Measurements from ENCODE around the gene S100A7A. TPM values are rescaled to one million over a fixed set of nuclear protein-coding genes. Genes with fewer than 3 reads are reported as not detected.

Gene S100A7A
- total RNA-seq, 1 experiment from 2014 or later = not detected

GRCh38 chr1:153392258-153392657 lies 24.1 kb upstream of the S100A7A start:
- DNase-seq (ENCODE audit: low read depth, low spot score) = no peak
- in situ Hi-C loops (cut with HindIII; ENCODE audit: low pct_unique_long_range_greater_than_20kb, low sequenced_read_pairs) = no loop called here

- DNase-seq (ENCODE audit: low read depth, low spot score) = no peak
- in situ Hi-C loops (cut with HindIII; ENCODE audit: low pct_unique_long_range_greater_than_20kb, low sequenced_read_pairs) = no loop called here
Measured at GRCh38 chr1:153392822-153393221, 23.5 kb upstream of the S100A7A start.

- in situ Hi-C loops (cut with HindIII; ENCODE audit: low pct_unique_long_range_greater_than_20kb, low sequenced_read_pairs) = no loop called here
- peak; percentile 11 for DNase-seq (ENCODE audit: low read depth, low spot score)
Measured at GRCh38 chr1:153393926-153394325, 22.4 kb upstream of the S100A7A start.

DNA sequence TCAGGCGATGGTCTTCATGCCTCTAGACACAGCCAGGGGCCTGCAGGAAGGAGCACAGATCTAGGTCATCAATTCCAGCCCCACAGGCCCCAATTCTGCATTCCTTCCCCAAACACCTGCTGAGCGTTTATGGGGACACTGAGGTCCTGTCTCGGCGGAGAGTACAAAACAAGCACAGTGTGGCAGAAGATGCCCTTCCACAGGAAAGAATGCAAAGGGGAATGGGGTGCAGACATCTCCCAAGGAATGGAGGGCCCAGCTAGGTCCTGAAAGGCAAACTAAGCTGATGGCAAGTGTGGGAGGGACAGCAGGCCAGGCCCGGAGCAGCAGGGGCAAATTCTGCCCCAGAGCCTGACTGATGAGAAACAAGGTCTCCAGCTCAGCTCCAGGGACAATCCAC lies 21.9 kb upstream of the S100A7A start:
- in situ Hi-C loops (cut with HindIII; ENCODE audit: low pct_unique_long_range_greater_than_20kb, low sequenced_read_pairs) = no loop called here

GRCh38 chr1:153395136-153395685 lies 21.1 kb upstream of the S100A7A start:
- in situ Hi-C loops (cut with HindIII; ENCODE audit: low pct_unique_long_range_greater_than_20kb, low sequenced_read_pairs) = no loop called here
- no peak for DNase-seq (ENCODE audit: low read depth, low spot score)

More for the DNA sequence above, 21.9 kb upstream of the S100A7A start:
- no peak for DNase-seq (ENCODE audit: low read depth, low spot score)

- in situ Hi-C loops (cut with HindIII; ENCODE audit: low pct_unique_long_range_greater_than_20kb, low sequenced_read_pairs) = no loop called here
- no peak for DNase-seq (ENCODE audit: low read depth, low spot score)
Measured at GRCh38 chr1:153395776-153396175, 20.5 kb upstream of the S100A7A start.

DNA sequence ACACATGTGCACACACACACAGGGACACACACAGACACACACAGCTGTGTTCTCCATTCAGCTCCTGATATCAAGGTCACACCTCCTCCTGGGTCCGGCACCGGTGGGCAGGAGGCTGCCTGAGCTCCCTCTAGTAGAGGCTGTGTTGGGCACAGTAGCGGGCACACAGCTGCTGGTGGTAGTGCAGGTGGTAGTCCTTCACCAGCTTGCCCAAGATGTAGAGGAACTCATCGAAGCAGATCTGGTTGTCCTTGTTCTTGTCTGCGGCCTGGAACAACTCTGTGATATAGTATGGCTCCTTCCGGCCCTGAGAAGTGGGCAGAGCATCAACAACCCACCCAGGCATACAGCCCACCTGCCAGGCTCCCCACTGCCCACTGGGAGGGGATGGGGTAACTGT lies 19.9 kb upstream of the S100A7A start:
- no peak for DNase-seq (ENCODE audit: low read depth, low spot score)

DNA sequence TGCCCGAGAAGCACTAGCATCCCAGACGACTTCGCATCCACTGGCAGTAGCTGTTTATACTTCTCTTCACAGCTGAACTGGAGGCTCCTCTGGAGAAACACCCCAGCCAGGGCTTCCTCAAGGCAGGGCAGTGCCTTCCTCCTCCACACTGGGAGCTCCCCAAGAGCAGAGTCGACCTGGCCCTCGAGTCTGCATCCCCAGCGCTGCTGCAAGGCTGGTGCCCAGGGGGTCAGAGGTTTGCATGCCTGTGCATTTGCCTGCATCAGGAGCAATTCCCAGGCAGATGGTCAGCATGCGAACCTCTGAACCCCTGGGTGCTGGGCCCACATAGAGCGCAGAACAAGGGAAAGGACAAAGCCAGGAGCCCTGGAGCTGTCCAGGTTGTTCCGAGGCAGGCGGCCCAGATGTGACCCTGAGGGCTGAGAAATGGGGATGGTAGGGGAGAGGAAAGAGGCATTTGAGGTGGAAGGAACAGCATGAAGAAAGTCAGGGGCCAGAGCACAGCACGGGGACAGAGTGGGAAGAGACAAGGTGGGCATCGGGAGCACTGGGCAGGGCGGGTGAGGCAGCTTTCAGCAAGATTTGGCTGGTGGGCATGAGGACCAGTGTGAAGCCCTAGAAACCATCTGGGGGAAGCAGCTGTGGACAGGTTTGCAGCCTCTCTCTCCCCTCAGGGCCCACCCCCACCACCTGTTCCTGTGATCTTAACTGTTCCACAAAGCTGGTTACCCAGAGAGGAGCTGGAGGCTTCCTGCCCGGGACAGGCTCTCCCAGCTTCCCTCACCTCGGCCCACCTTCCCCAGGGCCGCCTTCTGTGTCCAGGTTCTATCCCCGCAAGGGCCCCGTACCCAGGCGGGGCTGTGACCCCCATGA lies 19.0 kb upstream of the S100A7A start:
- in situ Hi-C loops (cut with HindIII; ENCODE audit: low pct_unique_long_range_greater_than_20kb, low sequenced_read_pairs) = no loop called here

More for the DNA sequence above, 19.9 kb upstream of the S100A7A start:
- in situ Hi-C loops (cut with HindIII; ENCODE audit: low pct_unique_long_range_greater_than_20kb, low sequenced_read_pairs) = no loop called here

DNA sequence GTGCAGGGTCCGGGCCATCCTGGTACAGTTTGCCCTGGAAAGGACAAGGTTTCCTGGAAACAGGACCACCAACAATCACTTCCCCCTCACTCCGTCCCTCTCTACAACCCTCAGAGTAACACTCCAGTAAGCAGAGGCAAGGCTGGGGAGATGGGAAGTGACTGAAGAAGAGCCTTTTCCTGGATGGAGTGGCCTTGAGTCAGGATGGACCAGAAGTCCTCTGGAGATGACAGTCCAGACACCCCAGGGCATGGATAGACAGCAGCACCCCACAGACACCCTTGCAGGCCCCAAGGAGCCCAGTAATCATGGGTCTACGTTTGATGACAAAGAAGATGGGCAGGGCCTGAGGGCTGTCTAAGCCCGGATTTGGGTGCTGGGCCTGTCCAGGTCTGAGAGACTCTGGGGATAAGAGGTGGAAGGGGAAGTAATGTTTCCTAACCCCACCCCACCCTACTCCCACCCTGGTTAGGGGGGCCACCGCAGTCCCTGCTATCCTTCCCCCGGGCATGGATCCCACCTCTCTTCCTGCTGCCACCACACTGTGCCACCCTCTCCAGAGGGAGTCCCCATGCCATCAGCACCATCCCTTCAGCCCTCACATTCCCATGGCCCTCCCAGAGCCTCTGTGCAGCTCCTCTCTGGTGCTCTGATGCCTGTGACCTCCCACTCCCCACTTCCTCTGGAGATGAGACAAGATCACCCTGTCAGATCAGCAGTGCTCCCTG lies 18.2 kb upstream of the S100A7A start:
- in situ Hi-C loops (cut with HindIII; ENCODE audit: low pct_unique_long_range_greater_than_20kb, low sequenced_read_pairs) = no loop called here
- no peak for DNase-seq (ENCODE audit: low read depth, low spot score)

More for the DNA sequence above, 19.0 kb upstream of the S100A7A start:
- no peak for DNase-seq (ENCODE audit: low read depth, low spot score)

- no peak for DNase-seq (ENCODE audit: low read depth, low spot score)
- in situ Hi-C loops (cut with HindIII; ENCODE audit: low pct_unique_long_range_greater_than_20kb, low sequenced_read_pairs) = no loop called here
Measured at GRCh38 chr1:153399401-153400055, 16.8 kb upstream of the S100A7A start.

GRCh38 chr1:153400244-153400643 lies 16.1 kb upstream of the S100A7A start:
- in situ Hi-C loops (cut with HindIII; ENCODE audit: low pct_unique_long_range_greater_than_20kb, low sequenced_read_pairs) = no loop called here

DNA sequence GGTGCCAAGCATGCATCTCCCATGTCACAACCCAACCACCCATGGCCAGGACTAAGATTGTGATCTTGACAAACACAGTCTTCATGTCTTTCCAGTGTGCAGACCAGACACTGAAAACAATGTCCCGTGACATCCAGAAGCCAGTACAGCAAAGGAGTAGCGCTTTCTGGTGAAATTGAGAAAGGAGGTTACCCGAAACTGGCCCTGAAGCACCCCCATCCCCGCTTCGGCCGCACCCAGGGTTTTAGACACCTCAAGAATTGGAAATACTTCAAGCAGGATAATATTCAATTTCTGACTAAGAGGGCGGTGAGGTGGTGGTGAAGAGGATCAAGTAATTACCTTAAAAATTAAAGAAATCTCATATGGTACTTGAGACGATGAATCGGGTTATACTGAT lies 14.9 kb upstream of the S100A7A start:
- DNase-seq (ENCODE audit: low read depth, low spot score) = no peak
- in situ Hi-C loops (cut with HindIII; ENCODE audit: low pct_unique_long_range_greater_than_20kb, low sequenced_read_pairs) = no loop called here

More at GRCh38 chr1:153400244-153400643, 16.1 kb upstream of the S100A7A start:
- peak; percentile 22 for DNase-seq (ENCODE audit: low read depth, low spot score)

- DNase-seq (ENCODE audit: low read depth, low spot score) = no peak
- in situ Hi-C loops (cut with HindIII; ENCODE audit: low pct_unique_long_range_greater_than_20kb, low sequenced_read_pairs) = no loop called here
Measured at GRCh38 chr1:153402226-153402625, 14.1 kb upstream of the S100A7A start.

DNA sequence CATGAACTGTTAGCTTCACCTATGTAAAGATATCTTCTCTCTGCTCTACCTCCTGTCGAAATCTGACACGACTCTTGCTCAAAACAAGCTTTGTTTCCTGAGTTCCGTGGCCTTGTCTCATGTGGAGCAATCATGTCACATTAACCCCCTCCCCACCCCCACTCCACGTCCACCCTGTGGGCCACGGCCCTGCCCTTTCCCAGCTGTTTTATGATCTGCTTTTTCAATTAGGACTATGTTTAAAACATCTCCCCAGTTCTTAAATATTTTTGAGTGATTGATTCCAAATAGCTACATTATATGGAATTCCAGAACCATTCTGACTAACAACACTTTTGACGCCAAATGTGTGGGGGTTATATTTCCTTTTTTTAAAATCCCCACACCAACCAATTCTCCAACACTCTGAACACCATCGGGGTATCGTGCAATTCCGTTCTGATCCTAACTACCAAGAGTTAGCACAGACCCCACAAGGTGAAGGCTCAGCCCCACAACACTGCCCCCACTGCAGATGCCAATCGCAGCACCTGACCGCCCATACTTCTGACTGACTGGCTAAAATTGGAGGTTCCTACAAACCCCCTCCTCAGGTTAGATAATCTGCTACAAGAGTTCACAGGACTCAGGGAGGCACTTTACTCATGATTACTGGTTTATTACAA lies 12.8 kb upstream of the S100A7A start:
- DNase-seq (ENCODE audit: low read depth, low spot score) = no peak
- in situ Hi-C loops (cut with HindIII; ENCODE audit: low pct_unique_long_range_greater_than_20kb, low sequenced_read_pairs) = no loop called here

GRCh38 chr1:153404086-153404635 lies 12.2 kb upstream of the S100A7A start:
- in situ Hi-C loops (cut with HindIII; ENCODE audit: low pct_unique_long_range_greater_than_20kb, low sequenced_read_pairs) = no loop called here
- no peak for DNase-seq (ENCODE audit: low read depth, low spot score)

DNA sequence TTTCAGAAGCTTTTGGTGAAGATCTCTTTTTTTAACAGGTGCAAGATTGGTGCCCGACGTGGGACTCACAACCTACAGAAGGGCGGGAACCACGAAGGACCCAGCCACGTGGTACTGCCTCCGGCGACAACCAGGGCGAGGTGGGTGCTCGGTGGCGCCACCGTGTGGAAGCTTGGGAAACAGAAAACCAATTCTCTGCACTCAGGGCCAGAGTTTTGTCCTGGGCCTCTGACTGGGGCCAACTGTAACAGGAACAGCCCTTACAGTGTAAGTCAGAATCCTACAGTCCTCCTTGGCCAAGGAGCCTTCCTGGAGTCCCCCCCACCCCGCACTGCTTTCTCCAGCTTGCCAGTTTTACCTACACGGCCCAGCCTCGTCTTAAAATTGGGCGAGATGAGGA lies 11.6 kb upstream of the S100A7A start:
- DNase-seq (ENCODE audit: low read depth, low spot score) = peak; percentile 69
- in situ Hi-C loops (cut with HindIII; ENCODE audit: low pct_unique_long_range_greater_than_20kb, low sequenced_read_pairs) = no loop called here
